ENCODE results near the gene FOXP2. TPM values are rescaled to one million over a fixed set of nuclear protein-coding genes. Genes with fewer than 3 reads are reported as not detected.
A peak's percentile ranks its signal among the peaks of the same experiment; 100 is the strongest.

FOXP2 gene
- total RNA-seq, 1 donor from 2014 or later, result 0.02 TPM

GRCh38 chr7:114687238-114687637 lies 272.6 kb downstream of the FOXP2 start:
- intact Hi-C loops (cut with micrococcal nuclease), result no loop called here
- no peaks in the 10 kb centered on the region for H3K9me3 Mint-ChIP-seq
- no peak for DNase-seq
- no peak overlapping the region for H3K4me3 Mint-ChIP-seq
- no peaks in the 10 kb centered on the region for H3K4me1 Mint-ChIP-seq
- H3K27me3 Mint-ChIP-seq, result no peaks in the 10 kb centered on the region
- no peak overlapping the region for H3K27ac Mint-ChIP-seq
- no peaks in the 10 kb centered on the region for H3K36me3 Mint-ChIP-seq (ENCODE audit: low read depth)

- H3K4me3 Mint-ChIP-seq, result no peak overlapping the region
- no peak for DNase-seq
- intact Hi-C loops (cut with micrococcal nuclease), result no loop called here
- no peaks in the 10 kb centered on the region for H3K36me3 Mint-ChIP-seq (ENCODE audit: low read depth)
- no peaks in the 10 kb centered on the region for H3K27me3 Mint-ChIP-seq
- no peak overlapping the region for H3K27ac Mint-ChIP-seq
- H3K9me3 Mint-ChIP-seq, result no peaks in the 10 kb centered on the region
- H3K4me1 Mint-ChIP-seq, result no peaks in the 10 kb centered on the region
Observed at GRCh38 chr7:114688443-114689055, 273.9 kb downstream of the FOXP2 start.

- Mint-ChIP-seq H3K27ac (no peak overlapping the region), H3K9me3 (no peaks in the 10 kb centered on the region), H3K36me3 (ENCODE audit: low read depth) (no peaks in the 10 kb centered on the region), H3K27me3 (no peaks in the 10 kb centered on the region), H3K4me1 (no peaks in the 10 kb centered on the region), H3K4me3 (no peak overlapping the region)
- no peak for DNase-seq
- intact Hi-C loops (cut with micrococcal nuclease), result no loop called here
Observed at GRCh38 chr7:114689406-114689805, 274.8 kb downstream of the FOXP2 start.

DNA sequence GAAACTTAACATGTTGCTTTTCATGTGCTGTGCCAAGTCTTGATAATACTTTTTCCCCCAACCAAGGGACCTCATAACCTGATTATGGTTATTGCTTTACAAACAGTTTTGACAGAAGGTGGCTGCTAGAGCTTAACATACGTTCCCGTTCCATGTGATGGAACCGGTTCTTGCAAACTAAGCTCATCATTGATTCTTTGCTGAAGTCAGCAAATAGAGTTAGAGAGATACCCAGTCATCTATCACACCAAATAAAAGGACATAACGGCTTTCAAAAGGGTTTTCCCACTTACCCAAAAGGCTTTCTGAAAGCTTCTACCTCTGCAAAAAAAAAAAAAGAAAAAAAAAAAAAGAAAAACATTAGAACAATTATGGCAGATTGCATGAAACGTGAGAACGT lies 277.0 kb downstream of the FOXP2 start:
- H3K9me3 Mint-ChIP-seq, result no peaks in the 10 kb centered on the region
- intact Hi-C loops (cut with micrococcal nuclease), result no loop called here
- no peaks in the 10 kb centered on the region for H3K36me3 Mint-ChIP-seq (ENCODE audit: low read depth)
- H3K27ac Mint-ChIP-seq, result no peak overlapping the region
- no peaks in the 10 kb centered on the region for H3K4me1 Mint-ChIP-seq
- H3K27me3 Mint-ChIP-seq, result no peaks in the 10 kb centered on the region
- no peak for DNase-seq
- H3K4me3 Mint-ChIP-seq, result no peak overlapping the region

- no peak for DNase-seq
- H3K36me3 Mint-ChIP-seq (ENCODE audit: low read depth), result no peaks in the 10 kb centered on the region
- no peak overlapping the region for H3K4me3 Mint-ChIP-seq
- intact Hi-C loops (cut with micrococcal nuclease), result no loop called here
- H3K27ac Mint-ChIP-seq, result no peak overlapping the region
- no peaks in the 10 kb centered on the region for H3K4me1 Mint-ChIP-seq
- H3K27me3 Mint-ChIP-seq, result no peaks in the 10 kb centered on the region
- H3K9me3 Mint-ChIP-seq, result peaks cover 12% of the 10 kb centered on the region
Observed at GRCh38 chr7:114695182-114695581, 280.6 kb downstream of the FOXP2 start.

DNA sequence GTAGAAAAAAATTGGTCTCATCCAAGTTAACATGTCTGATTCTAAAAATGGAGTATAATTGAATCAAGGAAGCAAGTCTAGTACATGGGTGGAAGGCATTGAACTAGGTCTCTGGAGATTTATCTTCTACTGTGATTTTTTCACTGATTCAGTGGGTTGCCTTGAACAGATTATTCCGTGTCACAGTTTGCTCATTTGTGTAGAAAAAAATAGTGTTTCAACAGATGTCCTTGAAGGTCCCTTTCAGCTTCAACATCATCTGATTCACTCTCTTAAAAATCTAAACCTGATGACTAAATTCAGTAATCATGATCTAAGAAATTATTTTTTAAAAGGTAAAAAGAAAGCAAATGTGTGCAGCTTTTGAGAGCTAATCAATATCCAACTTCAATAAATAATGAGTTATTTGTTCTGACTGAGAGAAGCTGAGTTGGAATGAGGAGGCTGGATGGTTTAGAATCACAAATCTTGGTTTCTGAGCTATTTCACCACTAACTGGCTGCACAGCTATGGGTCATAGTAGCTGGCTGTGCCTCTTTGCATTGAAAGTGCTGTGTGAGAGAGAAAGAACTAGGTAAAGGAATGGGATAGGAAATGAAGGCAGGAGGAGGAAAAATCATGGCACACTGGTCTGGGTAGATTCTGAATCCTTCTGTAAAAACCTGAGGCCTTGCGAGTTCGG lies 285.8 kb downstream of the FOXP2 start:
- Mint-ChIP-seq H3K36me3 (ENCODE audit: low read depth) (no peaks in the 10 kb centered on the region), H3K4me1 (no peaks in the 10 kb centered on the region), H3K4me3 (no peak overlapping the region), H3K9me3 (peaks cover 19% of the 10 kb centered on the region), H3K27ac (no peak overlapping the region), H3K27me3 (no peaks in the 10 kb centered on the region)
- intact Hi-C loops (cut with micrococcal nuclease), result no loop called here
- no peak for DNase-seq

GRCh38 chr7:114703677-114704076 lies 289.1 kb downstream of the FOXP2 start:
- no peak for DNase-seq
- Mint-ChIP-seq H3K4me3 (no peak overlapping the region), H3K27ac (no peak overlapping the region), H3K36me3 (ENCODE audit: low read depth) (no peaks in the 10 kb centered on the region), H3K27me3 (no peaks in the 10 kb centered on the region), H3K9me3 (peaks cover 16% of the 10 kb centered on the region), H3K4me1 (no peaks in the 10 kb centered on the region)
- intact Hi-C loops (cut with micrococcal nuclease), result no loop called here

DNA sequence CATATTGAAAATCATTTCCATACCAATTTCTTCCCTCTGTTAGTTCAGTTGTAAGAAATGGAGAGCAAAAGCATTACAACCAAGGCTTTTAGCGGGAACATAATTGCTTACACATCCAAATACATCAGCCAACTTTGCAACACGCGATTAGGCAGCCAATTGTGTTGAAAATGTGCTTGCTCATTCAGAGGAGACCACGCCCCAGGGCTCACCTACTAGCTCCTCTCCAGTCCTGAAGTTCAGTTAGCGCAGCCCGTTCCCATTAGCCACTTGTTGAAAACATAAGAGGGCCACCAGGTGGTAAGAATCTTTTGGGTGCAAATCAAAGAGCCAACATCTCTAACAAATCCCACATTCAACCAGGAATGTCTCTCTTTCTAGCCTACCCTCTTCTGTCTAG lies 294.0 kb downstream of the FOXP2 start:
- Mint-ChIP-seq H3K27ac (no peak overlapping the region), H3K4me3 (no peak overlapping the region), H3K4me1 (no peaks in the 10 kb centered on the region), H3K9me3 (peaks cover 5% of the 10 kb centered on the region), H3K27me3 (peaks cover 8% of the 10 kb centered on the region), H3K36me3 (ENCODE audit: low read depth) (no peaks in the 10 kb centered on the region)
- DNase-seq, result no peak
- intact Hi-C loops (cut with micrococcal nuclease), result no loop called here

- H3K27me3 Mint-ChIP-seq, result peaks cover 12% of the 10 kb centered on the region
Observed at GRCh38 chr7:114710499-114710898, 295.9 kb downstream of the FOXP2 start.

DNA sequence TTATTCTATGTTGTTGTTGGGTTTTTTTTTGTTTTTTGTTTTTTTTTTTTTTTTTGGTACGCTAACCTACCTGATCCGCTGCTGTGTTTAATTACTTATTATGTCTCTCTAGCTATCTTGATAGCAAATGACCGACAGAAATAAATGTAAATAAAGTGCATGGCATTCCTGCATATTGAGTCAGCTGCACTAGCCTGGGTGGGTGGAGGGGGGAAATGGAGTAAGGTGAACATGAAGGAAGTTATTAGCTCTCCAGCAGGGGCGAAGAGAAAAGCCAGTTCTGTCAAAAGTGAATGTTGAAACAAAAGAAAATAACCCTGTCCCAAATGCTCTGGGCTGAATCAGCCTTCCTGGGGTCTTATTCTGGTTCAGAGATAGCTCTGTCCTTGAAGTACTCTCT lies 296.6 kb downstream of the FOXP2 start:
- DNase-seq, result no peak
- H3K27me3 Mint-ChIP-seq, result peaks cover 12% of the 10 kb centered on the region
- no peak overlapping the region for H3K4me3 Mint-ChIP-seq
- intact Hi-C loops (cut with micrococcal nuclease), result no loop called here
- H3K9me3 Mint-ChIP-seq, result peaks cover 3% of the 10 kb centered on the region
- no peaks in the 10 kb centered on the region for H3K36me3 Mint-ChIP-seq (ENCODE audit: low read depth)
- H3K27ac Mint-ChIP-seq, result no peak overlapping the region
- peaks cover 4% of the 10 kb centered on the region for H3K4me1 Mint-ChIP-seq

More at GRCh38 chr7:114710499-114710898, 295.9 kb downstream of the FOXP2 start:
- no peak overlapping the region for H3K27ac Mint-ChIP-seq
- peaks cover 3% of the 10 kb centered on the region for H3K9me3 Mint-ChIP-seq
- intact Hi-C loops (cut with micrococcal nuclease), result no loop called here
- no peaks in the 10 kb centered on the region for H3K36me3 Mint-ChIP-seq (ENCODE audit: low read depth)
- no peak for DNase-seq
- H3K4me3 Mint-ChIP-seq, result no peak overlapping the region
- no peaks in the 10 kb centered on the region for H3K4me1 Mint-ChIP-seq

- H3K4me1 Mint-ChIP-seq, result peaks cover 7% of the 10 kb centered on the region
- H3K27me3 Mint-ChIP-seq, result peaks cover 4% of the 10 kb centered on the region
- intact Hi-C loops (cut with micrococcal nuclease), result loop anchor here (5.0 kb wide), 3 partner anchors 61 to 201 kb away; no protein-coding TSS in a partner anchor
- no peaks in the 10 kb centered on the region for H3K36me3 Mint-ChIP-seq (ENCODE audit: low read depth)
- no peak overlapping the region for H3K27ac Mint-ChIP-seq
- no peak overlapping the region for H3K4me3 Mint-ChIP-seq
- peaks cover 3% of the 10 kb centered on the region for H3K9me3 Mint-ChIP-seq
- DNase-seq, result no peak
Observed at GRCh38 chr7:114715907-114716306, 301.3 kb downstream of the FOXP2 start.

- intact Hi-C loops (cut with micrococcal nuclease), result loop anchor here (2.0 to 5.0 kb wide), 4 partner anchors 58 to 198 kb away; no protein-coding TSS in a partner anchor
- Mint-ChIP-seq H3K36me3 (ENCODE audit: low read depth) (no peaks in the 10 kb centered on the region), H3K27me3 (peaks cover 1% of the 10 kb centered on the region), H3K9me3 (no peaks in the 10 kb centered on the region), H3K27ac (peak overlapping the region; percentile 13), H3K4me3 (no peak overlapping the region), H3K4me1 (peaks cover 7% of the 10 kb centered on the region)
- DNase-seq, result no peak
Observed at GRCh38 chr7:114718861-114719260, 304.2 kb downstream of the FOXP2 start.

- no peaks in the 10 kb centered on the region for H3K36me3 Mint-ChIP-seq (ENCODE audit: low read depth)
- H3K27me3 Mint-ChIP-seq, result no peaks in the 10 kb centered on the region
- no peak for DNase-seq
- no peak overlapping the region for H3K27ac Mint-ChIP-seq
- no peak overlapping the region for H3K4me3 Mint-ChIP-seq
- peaks cover 7% of the 10 kb centered on the region for H3K4me1 Mint-ChIP-seq
- no peaks in the 10 kb centered on the region for H3K9me3 Mint-ChIP-seq
- intact Hi-C loops (cut with micrococcal nuclease), result no loop called here
Observed at GRCh38 chr7:114720725-114721124, 306.1 kb downstream of the FOXP2 start.

DNA sequence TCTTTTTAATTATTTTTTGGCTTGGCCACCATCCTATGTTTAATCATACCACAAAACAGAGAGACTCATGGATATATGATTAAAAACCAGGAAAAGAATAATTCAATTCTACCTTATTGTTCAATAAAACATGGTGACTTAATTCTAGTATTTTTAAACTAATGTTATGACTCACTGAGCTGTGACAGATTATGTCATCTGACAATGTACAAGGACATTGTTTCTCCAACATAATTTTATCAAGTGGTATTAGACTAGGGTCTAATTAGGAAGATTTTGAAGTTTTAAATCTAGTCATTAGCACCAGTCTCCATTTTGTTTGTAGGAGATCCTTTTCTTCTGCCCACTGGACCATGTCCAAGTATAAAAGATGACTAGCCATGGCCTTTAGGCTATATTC lies 307.9 kb downstream of the FOXP2 start:
- H3K9me3 Mint-ChIP-seq, result no peaks in the 10 kb centered on the region
- no peak overlapping the region for H3K4me3 Mint-ChIP-seq
- peaks cover 4% of the 10 kb centered on the region for H3K4me1 Mint-ChIP-seq
- H3K36me3 Mint-ChIP-seq (ENCODE audit: low read depth), result no peaks in the 10 kb centered on the region
- DNase-seq, result no peak
- intact Hi-C loops (cut with micrococcal nuclease), result no loop called here
- H3K27ac Mint-ChIP-seq, result no peak overlapping the region
- H3K27me3 Mint-ChIP-seq, result no peaks in the 10 kb centered on the region

- DNase-seq, result no peak
- Mint-ChIP-seq H3K4me1 (peaks cover 4% of the 10 kb centered on the region), H3K27me3 (no peaks in the 10 kb centered on the region), H3K4me3 (no peak overlapping the region), H3K9me3 (no peaks in the 10 kb centered on the region), H3K27ac (no peak overlapping the region), H3K36me3 (ENCODE audit: low read depth) (no peaks in the 10 kb centered on the region)
- intact Hi-C loops (cut with micrococcal nuclease), result no loop called here
Observed at GRCh38 chr7:114723308-114723707, 308.7 kb downstream of the FOXP2 start.
